Fibroblast of lung (primary cell): ENCODE results near the gene P2RX6. TPM values are rescaled to one million over a fixed set of nuclear protein-coding genes. Genes with fewer than 3 reads are reported as not detected.

ENCODE experiments used
- DNase-seq, 2 donors: peaks; one replicate each; pipeline versions ENCODE4 v3.0.0 to v3.0.0-alpha.2; 2010; ENCODE audit warnings: low read depth in 2 of 2
- H2AFZ ChIP-seq: 2 replicates; pipeline ENCODE4 v1.5.1; 2012; ENCODE audit warnings: low read length, control low read depth, inconsistent platforms
- H3K27ac ChIP-seq: 2 replicates; pipeline ENCODE4 v1.5.1; 2011; ENCODE audit warnings: low read length, control low read depth; ENCODE audit not compliant: insufficient read depth
- H3K27me3 ChIP-seq: 2 replicates; pipeline ENCODE4 v1.5.1; 2011; ENCODE audit warnings: mild to moderate bottlenecking, low read length; ENCODE audit not compliant: control insufficient read depth, insufficient read depth
- H3K36me3 ChIP-seq: 2 replicates; pipeline ENCODE4 v1.5.1; 2011; ENCODE audit warnings: low read length; ENCODE audit not compliant: control insufficient read depth, insufficient read depth
- H3K4me1 ChIP-seq: 2 replicates; pipeline ENCODE4 v1.5.1; 2011; ENCODE audit warnings: low read length; ENCODE audit not compliant: control insufficient read depth, insufficient read depth; ENCODE audit errors: extremely low read depth
- H3K4me2 ChIP-seq: 2 replicates; pipeline ENCODE4 v1.5.1; 2011; ENCODE audit warnings: low read length, control low read depth; ENCODE audit not compliant: insufficient read depth; ENCODE audit errors: extremely low read depth
- H3K4me3 ChIP-seq, 4 experiments: fragments of 200-600 bp in 1 of 4; sonication (generic) in 1 of 4; replicated peaks in 1 of 4; 2 replicates each; pipeline ENCODE4 v1.5.1; 2011 to 2016; ENCODE audit warnings: low read length in 4 of 4, low read depth in 3 of 4, mild to moderate bottlenecking in 3 of 4, control low read depth in 2 of 4, inconsistent platforms in 1 of 4, mixed read lengths in 1 of 4; ENCODE audit not compliant: insufficient read depth in 1 of 4; ENCODE audit errors: control extremely low read depth in 1 of 4
- H3K79me2 ChIP-seq: 2 replicates; pipeline ENCODE4 v1.5.1; 2012; ENCODE audit warnings: mild to moderate bottlenecking, low read length, inconsistent platforms; ENCODE audit not compliant: control insufficient read depth, insufficient read depth
- H3K9ac ChIP-seq: 2 replicates; pipeline ENCODE4 v1.5.1; 2011; ENCODE audit warnings: mild to moderate bottlenecking, low read length, control low read depth; ENCODE audit not compliant: insufficient read depth
- H3K9me3 ChIP-seq: 2 replicates; pipeline ENCODE4 v1.5.1; 2012; ENCODE audit warnings: low read depth, low read length; ENCODE audit not compliant: control insufficient read depth, insufficient read depth
- H4K20me1 ChIP-seq: 2 replicates; pipeline ENCODE4 v1.5.1; 2011; ENCODE audit warnings: low read length; ENCODE audit not compliant: control insufficient read depth, insufficient read depth; ENCODE audit errors: extremely low read depth
- EZH2 ChIP-seq: IDR thresholded peaks from 2 replicates; pipeline ENCODE4 v1.5.1; 2012; ENCODE audit warnings: low read length, control low read depth, mild to moderate bottlenecking; ENCODE audit errors: missing control alignments
- polyA plus RNA-seq, 2 donors: library from polyadenylated mRNA; depleted of rRNA in 1 of 2; stranded (reverse) in 1 of 2; unstranded in 1 of 2; fragments of >200 nt; gene quantifications; 2 replicates each; pipeline ENCODE4 v1.2.1, GENCODE V29; 2011 to 2012; ENCODE audit warnings: missing spikeins in 1 of 2
- total RNA-seq: library from RNA; depleted of rRNA; stranded (reverse); fragments of >200 nt; gene quantifications from 2 replicates; pipeline ENCODE4 v1.2.1, GENCODE V29; 2014
- TF ChIP-seq, protein P1 (sequence below), 2 donors: IDR thresholded peaks in 1 of 2; conservative IDR thresholded peaks in 1 of 2; 1 replicate in 1 of 2; 2 replicates in 1 of 2; pipeline ENCODE4 v1.5.1; 2011 to 2012; ENCODE audit warnings: low read length in 2 of 2, control low read depth in 1 of 2, inconsistent platforms in 1 of 2, low read depth in 1 of 2, mild to moderate bottlenecking in 1 of 2

The P2RX6 gene
- total and polyA plus RNA-seq, 2 donors (not counting 1 experiment from before 2014, with no cell fraction given), result 3.6 to 17.8 TPM

DNA sequence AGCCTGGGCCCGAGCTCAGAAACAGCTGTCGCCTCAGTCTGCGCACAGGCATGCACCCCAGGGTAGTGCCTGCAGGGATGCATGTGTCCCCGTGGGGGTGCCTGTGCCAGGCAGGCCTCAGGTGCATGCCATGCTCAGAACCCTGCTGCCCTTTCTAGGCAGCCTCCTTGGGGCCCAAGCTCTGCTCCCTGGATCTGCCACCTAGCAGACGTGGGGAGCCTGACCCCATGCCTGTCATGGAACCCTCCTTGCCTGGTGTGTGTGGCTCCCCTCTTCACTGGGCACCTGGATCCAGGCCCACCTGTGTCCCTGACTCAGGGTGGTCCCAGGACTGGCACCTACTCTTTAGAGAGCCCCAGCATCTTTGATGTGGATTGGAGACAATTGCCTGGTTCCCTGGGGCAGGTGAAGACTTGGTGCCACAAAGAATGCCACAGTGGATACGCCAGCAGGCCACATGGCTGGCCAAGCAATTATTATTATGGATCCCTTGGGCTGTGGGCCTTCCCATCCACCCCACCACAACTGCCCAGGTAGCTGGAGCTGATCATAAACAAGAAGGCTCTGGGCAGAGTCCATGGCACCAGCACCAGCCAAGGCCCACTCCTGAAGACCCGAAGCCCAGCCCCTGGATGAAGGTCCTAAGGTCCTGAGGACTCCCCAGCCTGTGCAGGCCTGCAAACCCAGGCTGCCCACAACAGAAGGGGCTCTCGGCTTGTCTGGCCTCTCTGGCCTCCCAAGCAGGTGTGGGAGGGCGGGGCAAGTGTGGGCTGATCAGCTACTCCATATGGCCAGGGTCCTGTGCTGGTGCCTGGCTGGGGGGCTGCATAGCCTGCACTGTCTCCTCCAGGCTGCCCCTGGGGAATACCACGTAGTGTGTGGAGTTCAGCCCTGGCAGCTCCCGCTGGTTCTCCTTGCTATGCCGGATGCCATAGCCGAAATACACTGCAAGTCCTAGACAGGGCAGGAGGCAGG lies 13.6 kb downstream of the P2RX6 start:
- H3K4me3 ChIP-seq, result no peak overlapping the region
- no peak for DNase-seq
- no peaks in the 10 kb centered on the region for H3K36me3 ChIP-seq
- no peak overlapping the region for H2AFZ ChIP-seq
- no peak overlapping the region for H3K4me2 ChIP-seq
- H4K20me1 ChIP-seq, result no peaks in the 10 kb centered on the region
- H3K9ac ChIP-seq, result no peak overlapping the region
- no peak overlapping the region for H3K27ac ChIP-seq
- no peaks in the 10 kb centered on the region for H3K9me3 ChIP-seq
- H3K4me1 ChIP-seq, result peaks cover 9% of the 10 kb centered on the region
- no peaks in the 10 kb centered on the region for H3K79me2 ChIP-seq
- no peak for TF ChIP-seq EZH2
- TF ChIP-seq, protein P1, sequence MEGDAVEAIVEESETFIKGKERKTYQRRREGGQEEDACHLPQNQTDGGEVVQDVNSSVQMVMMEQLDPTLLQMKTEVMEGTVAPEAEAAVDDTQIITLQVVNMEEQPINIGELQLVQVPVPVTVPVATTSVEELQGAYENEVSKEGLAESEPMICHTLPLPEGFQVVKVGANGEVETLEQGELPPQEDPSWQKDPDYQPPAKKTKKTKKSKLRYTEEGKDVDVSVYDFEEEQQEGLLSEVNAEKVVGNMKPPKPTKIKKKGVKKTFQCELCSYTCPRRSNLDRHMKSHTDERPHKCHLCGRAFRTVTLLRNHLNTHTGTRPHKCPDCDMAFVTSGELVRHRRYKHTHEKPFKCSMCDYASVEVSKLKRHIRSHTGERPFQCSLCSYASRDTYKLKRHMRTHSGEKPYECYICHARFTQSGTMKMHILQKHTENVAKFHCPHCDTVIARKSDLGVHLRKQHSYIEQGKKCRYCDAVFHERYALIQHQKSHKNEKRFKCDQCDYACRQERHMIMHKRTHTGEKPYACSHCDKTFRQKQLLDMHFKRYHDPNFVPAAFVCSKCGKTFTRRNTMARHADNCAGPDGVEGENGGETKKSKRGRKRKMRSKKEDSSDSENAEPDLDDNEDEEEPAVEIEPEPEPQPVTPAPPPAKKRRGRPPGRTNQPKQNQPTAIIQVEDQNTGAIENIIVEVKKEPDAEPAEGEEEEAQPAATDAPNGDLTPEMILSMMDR (conservative IDR thresholded peaks at IDR 0.05 in 1 of 2, IDR thresholded peaks at IDR 0.05 in 1 of 2; ENCODE audit: low read depth in 1 of 2, low read length in 2 of 2), result no peak
- peaks cover 19% of the 10 kb centered on the region for H3K27me3 ChIP-seq

DNA sequence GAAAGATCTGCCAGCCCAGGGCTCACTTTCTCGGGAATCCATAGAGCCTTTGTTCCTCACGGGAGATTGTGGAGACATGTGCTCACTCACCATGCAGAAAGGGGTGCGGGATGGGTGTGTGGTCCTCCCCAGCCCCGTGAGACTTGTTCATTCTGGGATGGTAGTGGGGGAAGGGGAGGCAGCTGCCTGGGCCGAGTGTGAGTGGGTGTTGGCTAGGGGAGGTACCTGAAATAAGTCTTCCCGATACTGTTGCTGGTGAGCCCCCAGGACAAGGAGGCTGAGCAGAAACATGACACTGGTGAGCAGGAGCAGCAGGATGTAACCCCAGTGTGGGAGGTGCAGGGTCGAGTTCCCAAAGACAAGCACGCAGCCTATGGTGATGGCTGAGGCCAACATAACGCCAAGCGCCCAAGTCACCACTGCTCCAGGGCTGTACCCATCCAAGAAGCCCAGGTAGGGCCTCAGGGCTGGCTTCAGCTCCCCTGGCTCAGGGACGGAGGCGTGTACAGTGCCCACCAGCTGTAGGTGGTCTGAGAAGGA lies 14.6 kb downstream of the P2RX6 start:
- no peak overlapping the region for H2AFZ ChIP-seq
- peaks cover 9% of the 10 kb centered on the region for H3K4me1 ChIP-seq
- no peak for TF ChIP-seq EZH2
- TF ChIP-seq, protein P1 (conservative IDR thresholded peaks at IDR 0.05 in 1 of 2, IDR thresholded peaks at IDR 0.05 in 1 of 2; ENCODE audit: low read depth in 1 of 2, low read length in 2 of 2), result no peak
- no peak overlapping the region for H3K4me3 ChIP-seq
- no peak for DNase-seq
- no peak overlapping the region for H3K4me2 ChIP-seq
- no peak overlapping the region for H3K27ac ChIP-seq
- H4K20me1 ChIP-seq, result no peaks in the 10 kb centered on the region
- no peaks in the 10 kb centered on the region for H3K9me3 ChIP-seq
- H3K36me3 ChIP-seq, result no peaks in the 10 kb centered on the region
- H3K27me3 ChIP-seq, result peaks cover 19% of the 10 kb centered on the region
- H3K9ac ChIP-seq, result no peak overlapping the region
- H3K79me2 ChIP-seq, result no peaks in the 10 kb centered on the region

- Histone ChIP-seq H3K27me3 (peaks cover 19% of the 10 kb centered on the region), H2AFZ (no peak overlapping the region), H3K9me3 (no peaks in the 10 kb centered on the region), H4K20me1 (no peaks in the 10 kb centered on the region), H3K4me1 (peaks cover 9% of the 10 kb centered on the region), H3K27ac (no peak overlapping the region), H3K4me3 (no peak overlapping the region), H3K4me2 (no peak overlapping the region), H3K79me2 (no peaks in the 10 kb centered on the region), H3K36me3 (no peaks in the 10 kb centered on the region), H3K9ac (no peak overlapping the region)
- TF ChIP-seq, protein P1 (conservative IDR thresholded peaks at IDR 0.05 in 1 of 2, IDR thresholded peaks at IDR 0.05 in 1 of 2; ENCODE audit: low read depth in 1 of 2, low read length in 2 of 2), result no peak
- TF ChIP-seq EZH2, result no peak
- no peak for DNase-seq
Measured at GRCh38 chr22:21030032-21030431, 15.1 kb downstream of the P2RX6 start.
